GM19455 (cell line): ENCODE measurements around the gene DENND1B.
"Not testable (repeated sequence)": the region's sequence is repeated elsewhere in the genome, so short reads cannot be mapped to it uniquely, and the experiment has no call there.

Experiments used
- ATAC-seq: cut with Tn5 transposase; IDR thresholded peaks from one replicate; pipeline ENCODE4 v1.9.1; 2021; ENCODE audit not compliant: unreplicated experiment

The DENND1B gene

GRCh38 chr1:197637406-197637805 is 137.9 kb downstream of the DENND1B start:
- no peak for ATAC-seq

GRCh38 chr1:197633447-197634078 is 141.7 kb downstream of the DENND1B start:
- no peak for ATAC-seq

GRCh38 chr1:197632651-197633050 is 142.6 kb downstream of the DENND1B start:
- no peak for ATAC-seq

- no peak for ATAC-seq
Measured at GRCh38 chr1:197632005-197632404, 143.3 kb downstream of the DENND1B start.

- no peak for ATAC-seq
Measured at GRCh38 chr1:197622371-197622770, 152.9 kb downstream of the DENND1B start.

GRCh38 chr1:197621761-197622160 is 153.5 kb downstream of the DENND1B start:
- ATAC-seq, result no peak

- ATAC-seq, result no peak
Measured at GRCh38 chr1:197620714-197621163, 154.5 kb downstream of the DENND1B start.

- ATAC-seq, result no peak
Measured at GRCh38 chr1:197619008-197619640, 156.2 kb downstream of the DENND1B start.

GRCh38 chr1:197618061-197618460 is 157.2 kb downstream of the DENND1B start:
- ATAC-seq, result no peak

- no peak for ATAC-seq
Measured at GRCh38 chr1:197615693-197616011, 159.6 kb downstream of the DENND1B start.

GRCh38 chr1:197614916-197615692 is 160.2 kb downstream of the DENND1B start:
- ATAC-seq, result peak; percentile 72

GRCh38 chr1:197606168-197606845 is 169.0 kb downstream of the DENND1B start:
- ATAC-seq, result no peak

GRCh38 chr1:197604302-197604701 is 171.0 kb downstream of the DENND1B start:
- no peak for ATAC-seq

GRCh38 chr1:197600751-197601150 is 174.5 kb downstream of the DENND1B start:
- no peak for ATAC-seq

- no peak for ATAC-seq
Measured at GRCh38 chr1:197599789-197600188, 175.5 kb downstream of the DENND1B start.

- ATAC-seq, result no peak
Measured at GRCh38 chr1:197598935-197599334, 176.3 kb downstream of the DENND1B start.

- ATAC-seq, result no peak
Measured at GRCh38 chr1:197595304-197595904, 179.9 kb downstream of the DENND1B start.

GRCh38 chr1:197590687-197591086 is 184.6 kb downstream of the DENND1B start:
- ATAC-seq, result no peak

- ATAC-seq, result no peak
Measured at GRCh38 chr1:197585809-197586208, 189.5 kb downstream of the DENND1B start.

- ATAC-seq, result no peak
Measured at GRCh38 chr1:197577580-197577979, 197.7 kb downstream of the DENND1B start.

GRCh38 chr1:197575531-197575930 is 199.7 kb downstream of the DENND1B start:
- not testable (repeated sequence) for ATAC-seq
